Neural cell (in vitro differentiated cells): ENCODE data around the gene FAP.

Source experiments
- EP300 ChIP-seq: fragments of 450-650 bp; conservative IDR thresholded peaks from 2 replicates; pipeline ENCODE4 v1.6.1; 2014; ENCODE audit warnings: antibody characterized with exemption, mild to moderate bottlenecking, moderate library complexity; ENCODE audit not compliant: poor library complexity, severe bottlenecking
- TF ChIP-seq, protein P1 (sequence below): fragments of 450-650 bp; IDR thresholded peaks from 2 replicates; pipeline ENCODE4 v1.5.1; 2014; ENCODE audit warnings: antibody characterized with exemption, mild to moderate bottlenecking, moderate library complexity; ENCODE audit not compliant: poor library complexity, severe bottlenecking

DNA sequence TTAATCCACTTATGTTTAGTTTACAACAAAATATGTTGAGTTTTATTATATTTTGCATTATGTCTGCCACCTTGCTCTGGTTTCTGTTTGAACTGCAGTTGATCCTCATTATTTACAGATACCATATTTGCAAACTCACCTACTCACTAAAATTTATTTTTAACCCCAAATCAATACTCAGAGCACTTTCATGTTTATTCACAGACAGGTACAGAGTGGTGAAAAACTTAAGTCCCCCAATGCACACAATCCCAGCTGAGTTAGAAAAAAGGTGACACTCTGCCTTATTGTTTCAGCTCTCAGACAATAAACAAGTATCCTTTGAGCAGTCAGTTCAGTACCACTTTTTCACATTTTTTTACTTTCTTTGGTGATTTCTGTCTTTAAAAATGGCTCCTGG lies 104.9 kb downstream of the FAP start:
- TF ChIP-seq, protein P1, sequence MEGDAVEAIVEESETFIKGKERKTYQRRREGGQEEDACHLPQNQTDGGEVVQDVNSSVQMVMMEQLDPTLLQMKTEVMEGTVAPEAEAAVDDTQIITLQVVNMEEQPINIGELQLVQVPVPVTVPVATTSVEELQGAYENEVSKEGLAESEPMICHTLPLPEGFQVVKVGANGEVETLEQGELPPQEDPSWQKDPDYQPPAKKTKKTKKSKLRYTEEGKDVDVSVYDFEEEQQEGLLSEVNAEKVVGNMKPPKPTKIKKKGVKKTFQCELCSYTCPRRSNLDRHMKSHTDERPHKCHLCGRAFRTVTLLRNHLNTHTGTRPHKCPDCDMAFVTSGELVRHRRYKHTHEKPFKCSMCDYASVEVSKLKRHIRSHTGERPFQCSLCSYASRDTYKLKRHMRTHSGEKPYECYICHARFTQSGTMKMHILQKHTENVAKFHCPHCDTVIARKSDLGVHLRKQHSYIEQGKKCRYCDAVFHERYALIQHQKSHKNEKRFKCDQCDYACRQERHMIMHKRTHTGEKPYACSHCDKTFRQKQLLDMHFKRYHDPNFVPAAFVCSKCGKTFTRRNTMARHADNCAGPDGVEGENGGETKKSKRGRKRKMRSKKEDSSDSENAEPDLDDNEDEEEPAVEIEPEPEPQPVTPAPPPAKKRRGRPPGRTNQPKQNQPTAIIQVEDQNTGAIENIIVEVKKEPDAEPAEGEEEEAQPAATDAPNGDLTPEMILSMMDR, result no peak
- no peak for TF ChIP-seq EP300
